H9 (cell line): ENCODE results near the gene ATRIP. TPM values are rescaled to one million over a fixed set of nuclear protein-coding genes. Genes with fewer than 3 reads are reported as not detected.

Source experiments
- DNase-seq: peaks from one replicate; pipeline ENCODE4 v3.0.0-alpha.2; 2017
- H2AFZ ChIP-seq: one replicate; pipeline ENCODE4 v1.6.1; 2013; ENCODE audit warnings: mild to moderate bottlenecking, low read length, control low read depth, moderate library complexity
- H2AK5ac ChIP-seq: 2 replicates; pipeline ENCODE4 v1.6.1; 2013; ENCODE audit warnings: low read length, control low read depth, mixed read lengths; ENCODE audit not compliant: insufficient read length
- H2BK120ac ChIP-seq: one replicate; pipeline ENCODE4 v1.6.1; 2013; ENCODE audit warnings: low read depth, mild to moderate bottlenecking, low read length, control low read depth, inconsistent platforms; ENCODE audit not compliant: poor library complexity, severe bottlenecking
- H2BK12ac ChIP-seq: 2 replicates; pipeline ENCODE4 v1.6.1; 2013; ENCODE audit warnings: low read length, control low read depth, mixed read lengths, low read depth; ENCODE audit not compliant: insufficient read length
- H2BK15ac ChIP-seq: 2 replicates; pipeline ENCODE4 v1.6.1; 2013; ENCODE audit warnings: low read depth, low read length, control low read depth
- H2BK20ac ChIP-seq: one replicate; pipeline ENCODE4 v1.6.1; 2013; ENCODE audit warnings: low read depth, mild to moderate bottlenecking, low read length, control low read depth, inconsistent platforms; ENCODE audit not compliant: poor library complexity, severe bottlenecking
- H2BK5ac ChIP-seq: 2 replicates; pipeline ENCODE4 v1.6.1; 2013; ENCODE audit warnings: low read length, control low read depth, mixed read lengths; ENCODE audit not compliant: insufficient read length
- H3K14ac ChIP-seq: 2 replicates; pipeline ENCODE4 v1.6.1; 2013; ENCODE audit warnings: low read length, control low read depth; ENCODE audit not compliant: insufficient read depth
- H3K18ac ChIP-seq: 2 replicates; pipeline ENCODE4 v1.6.1; 2013; ENCODE audit warnings: low read depth, mild to moderate bottlenecking, mixed read lengths, low read length, control low read depth; ENCODE audit not compliant: insufficient read length
- H3K23ac ChIP-seq: 2 replicates; pipeline ENCODE4 v1.6.1; 2013; ENCODE audit warnings: low read length, control low read depth, mixed read lengths, low read depth; ENCODE audit not compliant: insufficient read length
- H3K23me2 ChIP-seq: 2 replicates; pipeline ENCODE4 v1.6.1; 2013; ENCODE audit warnings: low read depth, mild to moderate bottlenecking, mixed read lengths, low read length, control low read depth; ENCODE audit not compliant: insufficient read length, poor library complexity, severe bottlenecking
- H3K27ac ChIP-seq: 2 replicates; pipeline ENCODE4 v1.5.1; 2013; ENCODE audit warnings: low read length, control low read depth, mixed read lengths, low read depth; ENCODE audit not compliant: insufficient read length
- H3K27me3 ChIP-seq: 2 replicates; pipeline ENCODE4 v1.6.1; 2013; ENCODE audit warnings: low read length, control low read depth, inconsistent platforms; ENCODE audit not compliant: insufficient read depth
- H3K4ac ChIP-seq: 2 replicates; pipeline ENCODE4 v1.6.1; 2013; ENCODE audit warnings: low read depth, mild to moderate bottlenecking, control low read depth, inconsistent platforms, low read length, moderate library complexity
- H3K4me1 ChIP-seq: 2 replicates; pipeline ENCODE4 v1.6.1; 2013; ENCODE audit warnings: low read length, control low read depth, inconsistent platforms; ENCODE audit not compliant: insufficient read depth
- H3K4me2 ChIP-seq: 2 replicates; pipeline ENCODE4 v1.6.1; 2013; ENCODE audit warnings: low read length, control low read depth, mixed read lengths; ENCODE audit not compliant: insufficient read length, insufficient read depth
- H3K56ac ChIP-seq: 2 replicates; pipeline ENCODE4 v1.6.1; 2013; ENCODE audit warnings: low read depth, mild to moderate bottlenecking, mixed read lengths, low read length, control low read depth; ENCODE audit not compliant: insufficient read length
- H3K79me1 ChIP-seq: 2 replicates; pipeline ENCODE4 v1.6.1; 2013; ENCODE audit warnings: low read depth, mild to moderate bottlenecking, moderate library complexity, low read length, control low read depth, inconsistent platforms; ENCODE audit not compliant: insufficient read depth, poor library complexity, severe bottlenecking
- H3K79me2 ChIP-seq: 2 replicates; pipeline ENCODE4 v1.6.1; 2013; ENCODE audit warnings: low read length, control low read depth, inconsistent platforms; ENCODE audit not compliant: insufficient read depth
- H3K9ac ChIP-seq: 2 replicates; pipeline ENCODE4 v1.6.1; 2013; ENCODE audit warnings: low read length, control low read depth, mixed read lengths; ENCODE audit not compliant: insufficient read length; ENCODE audit errors: extremely low read depth
- H3K9me3 ChIP-seq: one replicate; pipeline ENCODE4 v1.6.1; 2013; ENCODE audit warnings: low read depth, low read length, inconsistent platforms; ENCODE audit not compliant: control insufficient read depth
- H3T11ph ChIP-seq: one replicate; pipeline ENCODE4 v1.6.1; 2013; ENCODE audit warnings: mild to moderate bottlenecking, low read length, control low read depth, inconsistent platforms
- H4K20me1 ChIP-seq: one replicate; pipeline ENCODE4 v1.6.1; 2013; ENCODE audit not compliant: control insufficient read depth, insufficient read length, insufficient read depth
- H4K5ac ChIP-seq: 2 replicates; pipeline ENCODE4 v1.6.1; 2013; ENCODE audit warnings: low read depth, mild to moderate bottlenecking, mixed read lengths, low read length, control low read depth; ENCODE audit not compliant: insufficient read length
- H4K8ac ChIP-seq: replicated peaks from 2 replicates; pipeline ENCODE4 v1.6.1; 2013; ENCODE audit warnings: low read length, control low read depth, mixed read lengths, low read depth; ENCODE audit not compliant: insufficient read length
- H4K91ac ChIP-seq: 2 replicates; pipeline ENCODE4 v1.6.1; 2013; ENCODE audit warnings: low read depth, mild to moderate bottlenecking, moderate library complexity, mixed read lengths, low read length, control low read depth; ENCODE audit not compliant: insufficient read length
- H3K27ac Mint-ChIP-seq, 3 experiments: 2 replicates in 2 of 3; 3 replicates in 1 of 3; pipeline ENCODE4 v1.8.0; 2020 to 2021; ENCODE audit warnings: mixed read lengths in 3 of 3, mild to moderate bottlenecking in 1 of 3, moderate library complexity in 1 of 3
- H3K27me3 Mint-ChIP-seq: 2 replicates; pipeline ENCODE4 v1.8.0; 2021; ENCODE audit warnings: low read depth, mild to moderate bottlenecking, moderate library complexity, mixed read lengths
- H3K36me3 Mint-ChIP-seq, 3 experiments: 2 replicates in 2 of 3; 3 replicates in 1 of 3; pipeline ENCODE4 v1.8.0; 2020 to 2021; ENCODE audit warnings: low read depth in 3 of 3, mixed read lengths in 3 of 3; ENCODE audit not compliant: insufficient read depth in 1 of 3
- H3K4me1 Mint-ChIP-seq, 2 experiments: 2 replicates each; pipeline ENCODE4 v1.8.0; 2020; ENCODE audit warnings: mixed read lengths in 2 of 2
- H3K4me3 Mint-ChIP-seq, 2 experiments: 2 replicates in 1 of 2; 3 replicates in 1 of 2; pipeline ENCODE4 v1.8.0; 2020 to 2021; ENCODE audit warnings: mild to moderate bottlenecking in 2 of 2, mixed read lengths in 2 of 2, moderate library complexity in 1 of 2
- H3K9me3 Mint-ChIP-seq, 2 experiments: 2 replicates in 1 of 2; 3 replicates in 1 of 2; pipeline ENCODE4 v1.8.0; 2020; ENCODE audit warnings: mild to moderate bottlenecking in 2 of 2, mixed read lengths in 2 of 2, moderate library complexity in 1 of 2
- CTCF ChIP-seq: fragments of 200-600 bp; sonication (generic); conservative IDR thresholded peaks from 3 replicates; pipeline ENCODE4 v1.8.0; 2021; ENCODE audit warnings: antibody characterized with exemption, mild to moderate bottlenecking
- WGBS: extraction: QIAGEN DNeasy Blood & Tissue Kit; methylation state at CpG from one replicate; pipeline ENCODE4 v1.1.7; 2013; ENCODE audit warnings: missing lambda C conversion rate, low lambda C conversion rate, mixed read lengths; ENCODE audit not compliant: insufficient read length; ENCODE audit errors: extremely low coverage; 5-methylcytosine and 5-hydroxymethylcytosine counted together
- total RNA-seq: library from RNA; stranded (reverse); gene quantifications from 2 replicates; pipeline ENCODE4 v1.2.1, GENCODE V29; 2021

Gene ATRIP
- total RNA-seq, 1 experiment from 2014 or later, result 16.3 TPM

- Histone ChIP-seq H2BK120ac (no peak overlapping the region), H3K9ac (no peak overlapping the region), H3K79me2 (no peaks in the 10 kb centered on the region), H3K27me3 (no peaks in the 10 kb centered on the region), H4K91ac (no peak overlapping the region), H3K23ac (no peak overlapping the region), H3K79me1 (no peaks in the 10 kb centered on the region), H3K4ac (no peak overlapping the region), H2BK20ac (no peak overlapping the region), H4K20me1 (no peaks in the 10 kb centered on the region), H3K14ac (no peak overlapping the region), H3K27ac (no peak overlapping the region), H3K23me2 (no peaks in the 10 kb centered on the region), H2BK5ac (no peak overlapping the region), H2AK5ac (no peak overlapping the region), H4K5ac (no peak overlapping the region), H2BK15ac (no peak overlapping the region), H3K4me2 (no peak overlapping the region), H3K9me3 (no peaks in the 10 kb centered on the region), H2BK12ac (no peak overlapping the region), H4K8ac (no peak overlapping the region), H3K56ac (no peak overlapping the region), H2AFZ (no peak overlapping the region), H3K4me1 (no peaks in the 10 kb centered on the region), H3K18ac (no peak overlapping the region), H3T11ph (no peak overlapping the region)
- no peak for DNase-seq
- Mint-ChIP-seq H3K27ac (no peak overlapping the region), H3K9me3 (no peaks in the 10 kb centered on the region), H3K4me1 (no peaks in the 10 kb centered on the region), H3K27me3 (no peaks in the 10 kb centered on the region), H3K4me3 (no peak overlapping the region), H3K36me3 (peaks cover 9 to 64% (median 46%) of the 10 kb centered on the region in 3 experiments; a peak in 6 of 7 replicates)
- no peak for TF ChIP-seq CTCF
- no CpG with 5 or more reads among the region's 3 CpGs for WGBS
Observed at GRCh38 chr3:48459331-48459730, 12.8 kb downstream of the ATRIP start.
